H1 (cell line): Measurements from ENCODE around the gene LRRC23. TPM values are rescaled to one million over a fixed set of nuclear protein-coding genes. Genes with fewer than 3 reads are reported as not detected.

Source experiments
- CTCF ChIA-PET: fragments of 300-600 bp; sonication (Branson Sonifier 250); formaldehyde crosslinking; loops from one replicate; lab custom pipeline; 2021; ENCODE audit not compliant: partially characterized antibody; lab: Charles Lee
- POLR2A ChIA-PET: fragments of 300-600 bp; sonication (Branson Sonifier 250); formaldehyde crosslinking; loops from one replicate; lab custom pipeline; 2021; ENCODE audit warnings: inconsistent platforms; ENCODE audit not compliant: partially characterized antibody; lab: Charles Lee
- DNase-seq, 2 experiments: peaks; one replicate each; pipeline versions ENCODE4 v3.0.0 to v3.0.0-alpha.2; 2010 to 2022; ENCODE audit warnings: low spot score in 2 of 2, low read depth in 1 of 2, mixed read lengths in 1 of 2
- FAIRE-seq: peaks from 2 replicates; lab custom pipeline; 2011; peaks lifted over from hg19 to GRCh38; lab: Jason Lieb, UNC
- H2AFZ ChIP-seq: 2 replicates; pipeline ENCODE4 v1.8.1; 2012; ENCODE audit warnings: low read length, inconsistent platforms
- H2AK5ac ChIP-seq: 2 replicates; pipeline ENCODE4 v1.6.1; 2013; ENCODE audit warnings: low read depth, low read length
- H2BK120ac ChIP-seq: replicated peaks from 2 replicates; pipeline ENCODE3; 2013; ENCODE audit warnings: low read depth, low read length, inconsistent platforms
- H2BK12ac ChIP-seq: 2 replicates; pipeline ENCODE4 v1.6.1; 2013; ENCODE audit warnings: low read depth, low read length
- H2BK15ac ChIP-seq: 2 replicates; pipeline ENCODE4 v1.6.1; 2013; ENCODE audit warnings: low read length
- H2BK20ac ChIP-seq: 2 replicates; pipeline ENCODE4 v1.6.1; 2013; ENCODE audit warnings: low read length
- H2BK5ac ChIP-seq: 2 replicates; pipeline ENCODE4 v1.6.1; 2013; ENCODE audit warnings: low read depth, low read length
- H3K14ac ChIP-seq: 2 replicates; pipeline ENCODE4 v1.6.1; 2013; ENCODE audit warnings: inconsistent platforms; ENCODE audit not compliant: insufficient read length
- H3K18ac ChIP-seq: 2 replicates; pipeline ENCODE4 v1.6.1; 2013; ENCODE audit warnings: low read length; ENCODE audit errors: extremely low read depth
- H3K23ac ChIP-seq: 2 replicates; pipeline ENCODE4 v1.6.1; 2013; ENCODE audit warnings: inconsistent platforms; ENCODE audit not compliant: insufficient read length
- H3K23me2 ChIP-seq: 2 replicates; pipeline ENCODE4 v1.6.1; 2013; ENCODE audit warnings: low read depth, low read length
- H3K27ac ChIP-seq: 2 replicates; pipeline ENCODE4 v1.6.1; 2011; ENCODE audit warnings: low read depth, low read length, inconsistent platforms
- H3K27me3 ChIP-seq, 4 experiments: replicated peaks in 1 of 4; 1 replicate in 1 of 4; 2 replicates in 3 of 4; pipeline versions ENCODE4 v1.6.1 to v1.8.1; 2011 to 2013; ENCODE audit warnings: low read length in 3 of 4, mild to moderate bottlenecking in 3 of 4, inconsistent platforms in 2 of 4, mixed read lengths in 2 of 4, moderate library complexity in 1 of 4; ENCODE audit not compliant: control insufficient read depth in 3 of 4, insufficient read depth in 3 of 4; ENCODE audit errors: extremely low read depth in 1 of 4
- H3K36me3 ChIP-seq, 4 experiments: 2 replicates each; pipeline versions ENCODE4 v1.6.1 to v1.8.1; 2011 to 2013; ENCODE audit warnings: mild to moderate bottlenecking in 4 of 4, low read length in 3 of 4, moderate library complexity in 2 of 4, control low read depth in 1 of 4, inconsistent platforms in 1 of 4; ENCODE audit not compliant: insufficient read depth in 4 of 4, control insufficient read depth in 2 of 4
- H3K4ac ChIP-seq: replicated peaks from 2 replicates; pipeline ENCODE3; 2013; ENCODE audit warnings: low read length, low read depth, mixed read lengths, inconsistent platforms; ENCODE audit not compliant: insufficient read length
- H3K4me1 ChIP-seq, 4 experiments: replicated peaks in 1 of 4; 1 replicate in 1 of 4; 2 replicates in 3 of 4; pipeline versions ENCODE4 v1.6.1 to v1.8.1; 2011 to 2013; ENCODE audit warnings: low read length in 3 of 4, inconsistent platforms in 2 of 4, mixed read lengths in 1 of 4; ENCODE audit not compliant: insufficient read depth in 4 of 4, control insufficient read depth in 3 of 4
- H3K4me2 ChIP-seq, 2 experiments: 2 replicates each; pipeline versions ENCODE4 v1.6.1 to v1.8.1; 2011 to 2013; ENCODE audit warnings: low read depth in 2 of 2, low read length in 2 of 2, control low read depth in 1 of 2, inconsistent platforms in 1 of 2, mild to moderate bottlenecking in 1 of 2; ENCODE audit not compliant: insufficient read depth in 1 of 2
- H3K4me3 ChIP-seq, 4 experiments: fragments of 200-600, 300-600 bp in 1 of 4; sonication (generic), shearing (Covaris generic), sonication (Bioruptor Twin) in 1 of 4; 2 replicates each; pipeline versions ENCODE4 v1.5.1 to v1.8.1; 2011 to 2016; ENCODE audit warnings: low read length in 4 of 4, low read depth in 3 of 4, control low read depth in 2 of 4, inconsistent platforms in 2 of 4, mild to moderate bottlenecking in 2 of 4, mixed read lengths in 1 of 4, moderate library complexity in 1 of 4; ENCODE audit not compliant: insufficient read depth in 2 of 4; ENCODE audit errors: extremely low read depth in 1 of 4
- H3K56ac ChIP-seq: replicated peaks from 2 replicates; pipeline ENCODE3; 2013; ENCODE audit warnings: low read depth, mild to moderate bottlenecking, mixed read lengths, low read length, inconsistent platforms; ENCODE audit not compliant: insufficient read length
- H3K79me1 ChIP-seq: 2 replicates; pipeline ENCODE4 v1.6.1; 2013; ENCODE audit warnings: low read depth, low read length, control low read depth
- H3K79me2 ChIP-seq, 2 experiments: 2 replicates each; pipeline versions ENCODE4 v1.6.1 to v1.8.1; 2012 to 2013; ENCODE audit warnings: low read length in 2 of 2, mild to moderate bottlenecking in 2 of 2, inconsistent platforms in 1 of 2; ENCODE audit not compliant: insufficient read depth in 2 of 2, control insufficient read depth in 1 of 2
- H3K9ac ChIP-seq, 4 experiments: replicated peaks in 1 of 4; 1 replicate in 1 of 4; 2 replicates in 3 of 4; pipeline versions ENCODE4 v1.6.1 to v1.8.1; 2011 to 2013; ENCODE audit warnings: low read depth in 3 of 4, low read length in 3 of 4, control low read depth in 2 of 4, mild to moderate bottlenecking in 2 of 4, moderate library complexity in 2 of 4, inconsistent platforms in 1 of 4; ENCODE audit errors: extremely low read depth in 1 of 4
- H3K9me3 ChIP-seq, 2 experiments: 2 replicates each; pipeline versions ENCODE4 v1.6.1 to v1.8.1; 2012 to 2013; ENCODE audit warnings: mild to moderate bottlenecking in 2 of 2, moderate library complexity in 2 of 2, control low read depth in 1 of 2, inconsistent platforms in 1 of 2, low read depth in 1 of 2, low read length in 1 of 2, mixed read lengths in 1 of 2; ENCODE audit not compliant: insufficient read depth in 2 of 2
- H4K20me1 ChIP-seq, 2 experiments: replicated peaks in 1 of 2; 2 replicates each; pipeline versions ENCODE3 to v1.8.1; 2011 to 2013; ENCODE audit warnings: inconsistent platforms in 2 of 2, low read length in 2 of 2, mild to moderate bottlenecking in 1 of 2; ENCODE audit not compliant: insufficient read depth in 2 of 2, control insufficient read depth in 1 of 2
- H4K5ac ChIP-seq: 2 replicates; pipeline ENCODE4 v1.6.1; 2013; ENCODE audit warnings: low read length, low read depth, mixed read lengths, inconsistent platforms; ENCODE audit not compliant: insufficient read length
- H4K8ac ChIP-seq: 2 replicates; pipeline ENCODE4 v1.8.0; 2013; ENCODE audit warnings: mild to moderate bottlenecking, moderate library complexity, low read length, inconsistent platforms; ENCODE audit not compliant: insufficient read depth; ENCODE audit errors: extremely low read depth
- H4K91ac ChIP-seq: replicated peaks from 2 replicates; pipeline ENCODE3; 2013; ENCODE audit warnings: low read length, mixed read lengths, inconsistent platforms; ENCODE audit not compliant: insufficient read length
- CBX5 ChIP-seq: fragments of 300-800, 300-1000 bp; sonication (generic); IDR thresholded peaks from 2 replicates; pipeline ENCODE4 v1.7.1; 2016; ENCODE audit warnings: antibody characterized with exemption, low read length, low read depth
- FOSL1 ChIP-seq: IDR thresholded peaks from 2 replicates; pipeline ENCODE4 v1.6.1; 2011; ENCODE audit warnings: mild to moderate bottlenecking, low read depth, low read length, moderate library complexity; ENCODE audit not compliant: insufficient read depth
- RAD21 ChIP-seq, 2 experiments: IDR thresholded peaks in 1 of 2; conservative IDR thresholded peaks in 1 of 2; 2 replicates each; pipeline ENCODE4 v1.6.1; 2011; ENCODE audit warnings: low read depth in 2 of 2, low read length in 2 of 2, improper control_type of control experiment in 1 of 2, inconsistent platforms in 1 of 2, mild to moderate bottlenecking in 1 of 2, moderate library complexity in 1 of 2
- WGBS, 2 experiments: shearing (Covaris generic) in 1 of 2; methylation state at CpG; one replicate each; pipeline versions ENCODE4 v1.1.6 to v1.1.7; 2013 to 2015; ENCODE audit warnings: low lambda C conversion rate in 2 of 2, mixed read lengths in 2 of 2, inconsistent platforms in 1 of 2, low coverage in 1 of 2, missing lambda C conversion rate in 1 of 2; ENCODE audit not compliant: insufficient replicate concordance in 2 of 2, insufficient coverage in 1 of 2, insufficient read length in 1 of 2; ENCODE audit errors: extremely low coverage in 1 of 2, missing lambda C conversion rate in 1 of 2; 5-methylcytosine and 5-hydroxymethylcytosine counted together
- polyA plus RNA-seq, 7 experiments: library from polyadenylated mRNA; depleted of rRNA in 3 of 7; stranded (reverse) in 5 of 7; unstranded in 2 of 7; fragments of >200 nt in 5 of 7; fragments of 200-250 nt in 2 of 7; gene quantifications; 1 replicate in 5 of 7; 2 replicates in 1 of 7; 4 replicates in 1 of 7; pipeline versions ENCODE4 v1.2.1 to v1.2.3, GENCODE V29; 2011 to 2013; ENCODE audit warnings: missing spikeins in 2 of 7, mixed read lengths in 2 of 7
- total RNA-seq: library from RNA; stranded (reverse); fragmentation: NEBNext Ultra II Directional; extraction: Animal tissue kit (Norgen Biotek cat#: 25700); gene quantifications from 2 replicates; pipeline ENCODE4 v1.2.1, GENCODE V29; 2021
- TF ChIP-seq, protein P1 (sequence below): IDR thresholded peaks from 2 replicates; pipeline ENCODE4 v1.6.1; 2012; ENCODE audit warnings: inconsistent platforms

The LRRC23 gene
- total and polyA plus RNA-seq, 2 of the 8 experiments (the other 6 are each of a cell fraction or from before 2014, with no cell fraction given) = 2.5 to 3.6 TPM

DNA sequence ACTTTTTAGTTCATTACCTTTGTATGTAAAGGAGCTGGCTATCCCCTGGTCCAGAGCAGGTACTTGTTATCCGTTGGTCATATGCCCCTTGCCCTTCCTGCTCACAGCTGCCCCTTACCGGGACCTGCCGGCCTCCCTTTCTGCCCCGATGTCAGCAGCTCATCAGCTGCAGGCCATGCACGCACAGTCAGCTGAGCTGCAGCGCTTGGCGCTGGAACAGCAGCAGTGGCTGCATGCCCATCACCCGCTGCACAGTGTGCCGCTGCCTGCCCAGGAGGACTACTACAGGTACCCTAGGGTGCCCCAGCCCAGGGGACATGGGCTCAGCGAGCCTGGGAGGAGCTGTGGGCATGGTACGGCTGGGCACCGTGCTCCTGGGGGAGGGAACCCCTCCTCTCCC lies 36.6 kb downstream of the LRRC23 start:
- H2BK20ac ChIP-seq = no peak overlapping the region
- H3K79me1 ChIP-seq = no peaks in the 10 kb centered on the region
- H3K56ac ChIP-seq = no peak overlapping the region
- no peak overlapping the region for H3K23ac ChIP-seq
- DNase-seq (no peak), FAIRE-seq (no peak)
- H3K27me3 ChIP-seq = no peaks in the 10 kb centered on the region
- no peak overlapping the region for H3K27ac ChIP-seq
- H3K18ac ChIP-seq = no peak overlapping the region
- H4K5ac ChIP-seq = no peak overlapping the region
- peaks cover 2 to 5% of the 10 kb centered on the region in 2 experiments for H4K20me1 ChIP-seq
- H3K4ac ChIP-seq = no peak overlapping the region
- peaks cover 9% of the 10 kb centered on the region; the same call in 1 of the 2 replicates for H3K23me2 ChIP-seq
- CTCF ChIA-PET = interaction anchor here (1.2 to 20.2 kb wide), 6 partner anchors 16 to 102 kb away, joined by 3 to 253 read pairs (median 25); partner anchors contain the start of genes ATN1, SPSB2 and TPI1
- H2AFZ ChIP-seq = no peak overlapping the region
- POLR2A ChIA-PET = interaction anchor here (1.2 to 44.0 kb wide), 5 partner anchors 20 to 71 kb away, joined by 3 to 1596 read pairs (median 442); partner anchors contain the start of genes ATN1, EMG1, ENO2 and LRRC23
- no peaks in the 10 kb centered on the region for H3K79me2 ChIP-seq
- H4K91ac ChIP-seq = no peak overlapping the region
- WGBS, 2 experiments = 90% methylated on average over 11 of the region's 12 CpGs; no CpG with 5 or more reads in 1 of the 2 experiments
- no peak overlapping the region for H3K4me2 ChIP-seq
- H2BK15ac ChIP-seq = no peak overlapping the region
- no peaks in the 10 kb centered on the region for H3K9me3 ChIP-seq
- H3K36me3 ChIP-seq = peaks cover 6 to 19% (median 9%) of the 10 kb centered on the region in 4 experiments; a peak in 7 of 8 replicates
- no peak overlapping the region for H2AK5ac ChIP-seq
- H4K8ac ChIP-seq = no peak overlapping the region
- no peak overlapping the region for H3K14ac ChIP-seq
- peak overlapping the region; percentile 13; the same call in 1 of the 2 replicates for H2BK5ac ChIP-seq
- no peak overlapping the region for H3K9ac ChIP-seq
- no peak overlapping the region for H2BK120ac ChIP-seq
- peaks cover 6 to 22% (median 19%) of the 10 kb centered on the region in 4 experiments for H3K4me1 ChIP-seq
- no peak overlapping the region for H3K4me3 ChIP-seq
- no peak overlapping the region; the same call in 1 of the 2 replicates for H2BK12ac ChIP-seq
- no peak for TF ChIP-seq FOSL1
- TF ChIP-seq, protein P1, sequence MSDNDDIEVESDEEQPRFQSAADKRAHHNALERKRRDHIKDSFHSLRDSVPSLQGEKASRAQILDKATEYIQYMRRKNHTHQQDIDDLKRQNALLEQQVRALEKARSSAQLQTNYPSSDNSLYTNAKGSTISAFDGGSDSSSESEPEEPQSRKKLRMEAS = no peak
- TF ChIP-seq RAD21 (IDR thresholded peaks at IDR 0.05 in 1 of 2, conservative IDR thresholded peaks at IDR 0.05 in 1 of 2; ENCODE audit: low read depth in 2 of 2, low read length in 2 of 2) = no peak
- TF ChIP-seq CBX5 = no peak
